HCT116 (cell line): Measurements from ENCODE around the gene RAVER2. TPM values are rescaled to one million over a fixed set of nuclear protein-coding genes. Genes with fewer than 3 reads are reported as not detected.

ENCODE experiments used
- ATAC-seq: fragments of 200-7000 bp; cut with Tn5 transposase; 2 replicates; pipeline ENCODE4 v1.9.1; 2020; ENCODE audit warnings: mild to moderate bottlenecking, moderate library complexity
- BruUV-seq: library from RNA; stranded (reverse); fragments of 400-500 nt; replicated peaks from 2 replicates; lab custom pipeline; 2021; lab: Mats Ljungman, UMichigan
- CTCF ChIA-PET: fragments of 300-600 bp; sonication (Branson Sonifier 250); formaldehyde crosslinking; loops from one replicate; lab custom pipeline; 2021; ENCODE audit warnings: antibody characterized with exemption; lab: Charles Lee
- POLR2A ChIA-PET: fragments of 300-600, 350-600 bp; sonication (Branson Sonifier 250); formaldehyde crosslinking; loops from one replicate; lab custom pipeline; 2021; ENCODE audit warnings: antibody characterized with exemption; lab: Charles Lee
- RAD21 ChIA-PET, 2 experiments: fragments of 300-600 bp; sonication (Branson Sonifier 250); formaldehyde crosslinking; loops; one replicate each; lab custom pipeline; 2023; ENCODE audit warnings: low total read pairs in 2 of 2; ENCODE audit not compliant: uncharacterized antibody in 2 of 2, unreplicated experiment in 2 of 2, low non-redundant PET in 1 of 2; lab: Charles Lee
- DNase-seq: peaks from one replicate; pipeline ENCODE4 v3.0.0-alpha.2; 2010; ENCODE audit warnings: low read depth, low spot score
- H2AFZ ChIP-seq: fragments of 200-600 bp; shearing (Covaris generic), sonication (generic); 2 replicates; pipeline ENCODE4 v1.6.1; 2017; ENCODE audit warnings: low read depth, mixed run types, mixed read lengths, antibody characterized with exemption, low read length; ENCODE audit not compliant: poor library complexity, severe bottlenecking
- H3K27ac ChIP-seq: 2 replicates; pipeline ENCODE4 v1.5.1; 2012; ENCODE audit warnings: low read depth, low read length
- H3K27me3 ChIP-seq: fragments of 200-600 bp; sonication (generic); 2 replicates; pipeline ENCODE4 v1.6.1; 2016; ENCODE audit warnings: mixed run types, low read length, mixed read lengths; ENCODE audit not compliant: insufficient read depth
- H3K36me3 ChIP-seq, 2 experiments: fragments of 200-500 bp in 1 of 2; fragments of 200-600 bp in 1 of 2; sonication (Bioruptor generic) in 1 of 2; sonication (generic) in 1 of 2; 2 replicates each; pipeline versions ENCODE4 v1.5.1 to v1.6.1; 2014 to 2016; ENCODE audit warnings: low read length in 2 of 2, inconsistent platforms in 1 of 2, mixed read lengths in 1 of 2, mixed run types in 1 of 2; ENCODE audit not compliant: insufficient read depth in 2 of 2, control insufficient read depth in 1 of 2
- H3K4me1 ChIP-seq, 2 experiments: fragments of 200-600 bp in 1 of 2; sonication (generic) in 1 of 2; 2 replicates each; pipeline versions ENCODE4 v1.5.1 to v1.6.1; 2012 to 2017; ENCODE audit warnings: low read length in 2 of 2, inconsistent platforms in 1 of 2, mild to moderate bottlenecking in 1 of 2, mixed read lengths in 1 of 2, mixed run types in 1 of 2, moderate library complexity in 1 of 2; ENCODE audit not compliant: insufficient read depth in 2 of 2, control insufficient read depth in 1 of 2
- H3K4me2 ChIP-seq: fragments of 200-600 bp; sonication (generic); 2 replicates; pipeline ENCODE4 v1.6.1; 2017; ENCODE audit warnings: mixed run types, low read length, mixed read lengths
- H3K4me3 ChIP-seq, 2 experiments: fragments of 200-600 bp in 1 of 2; sonication (generic) in 1 of 2; replicated peaks in 1 of 2; 2 replicates each; pipeline ENCODE4 v1.5.1; 2011 to 2016; ENCODE audit warnings: low read length in 2 of 2, control low read depth in 1 of 2, low read depth in 1 of 2, mild to moderate bottlenecking in 1 of 2, mixed read lengths in 1 of 2, mixed run types in 1 of 2
- H3K79me2 ChIP-seq: fragments of 200-600 bp; sonication (generic); 2 replicates; pipeline ENCODE4 v1.6.1; 2017; ENCODE audit warnings: mild to moderate bottlenecking, mixed run types, low read length, moderate library complexity, mixed read lengths; ENCODE audit not compliant: insufficient read depth
- H3K9ac ChIP-seq: fragments of 200-600 bp; sonication (generic); 2 replicates; pipeline ENCODE4 v1.6.1; 2016; ENCODE audit warnings: low read length, mixed read lengths
- H3K9me2 ChIP-seq: fragments of 200-600 bp; sonication (generic), shearing (Covaris generic); 2 replicates; pipeline ENCODE4 v1.6.1; 2017; ENCODE audit warnings: mixed run types, mild to moderate bottlenecking, moderate library complexity; ENCODE audit not compliant: insufficient read depth
- H3K9me3 ChIP-seq, 2 experiments: fragments of 200-500 bp in 1 of 2; fragments of 200-600 bp in 1 of 2; sonication (Bioruptor generic) in 1 of 2; sonication (generic) in 1 of 2; 2 replicates each; pipeline ENCODE4 v1.6.1; 2014 to 2017; ENCODE audit warnings: low read length in 2 of 2, mixed read lengths in 2 of 2, inconsistent platforms in 1 of 2, low read depth in 1 of 2, mild to moderate bottlenecking in 1 of 2, mixed run types in 1 of 2, moderate library complexity in 1 of 2; ENCODE audit not compliant: control insufficient read depth in 1 of 2, insufficient read depth in 1 of 2
- H4K20me1 ChIP-seq: fragments of 200-600 bp; sonication (generic), shearing (Covaris generic); 2 replicates; pipeline ENCODE4 v1.6.1; 2017; ENCODE audit warnings: mixed run types, mild to moderate bottlenecking, moderate library complexity; ENCODE audit not compliant: insufficient read depth
- CEBPB ChIP-seq: IDR thresholded peaks from 2 replicates; pipeline ENCODE4 v1.6.1; 2012; ENCODE audit warnings: low read depth
- ELF1 ChIP-seq: IDR thresholded peaks from 2 replicates; pipeline ENCODE4 v1.6.1; 2012; ENCODE audit warnings: low read depth, borderline replicate concordance
- EZH2 ChIP-seq: fragments of 200-600 bp; sonication (generic); IDR thresholded peaks from 2 replicates; pipeline ENCODE4 v1.6.1; 2017; ENCODE audit warnings: antibody characterized with exemption, mixed run types
- RAD21 ChIP-seq: IDR thresholded peaks from 2 replicates; pipeline ENCODE4 v1.6.1; 2012; ENCODE audit warnings: low read depth, mild to moderate bottlenecking
- SIN3A ChIP-seq: IDR thresholded peaks from 2 replicates; pipeline ENCODE4 v1.6.1; 2012; ENCODE audit warnings: low read depth
- SP1 ChIP-seq: IDR thresholded peaks from 2 replicates; pipeline ENCODE4 v1.6.1; 2012; ENCODE audit warnings: low read depth
- SRF ChIP-seq: IDR thresholded peaks from 2 replicates; pipeline ENCODE4 v1.6.1; 2012; ENCODE audit warnings: low read depth
- TCF7L2 ChIP-seq: IDR thresholded peaks from 2 replicates; pipeline ENCODE4 v1.7.0; 2011; ENCODE audit warnings: borderline replicate concordance, inconsistent platforms; ENCODE audit not compliant: insufficient read depth, insufficient read length; ENCODE audit errors: extremely low read depth
- ZFX ChIP-seq: fragments of 450-650 bp; IDR thresholded peaks from 2 replicates; pipeline ENCODE4 v1.6.1; 2017
- intact Hi-C: fragments of 100-400 bp; cut with micrococcal nuclease; formaldehyde crosslinking; loops from 2 replicates; pipeline ENCODE4 v1.10.0; 2022
- total RNA-seq: library from RNA; stranded (reverse); gene quantifications from one replicate; pipeline ENCODE4 v1.2.1, GENCODE V29; 2021; ENCODE audit not compliant: unreplicated experiment
- TF ChIP-seq, protein P1 (sequence below): IDR thresholded peaks from 2 replicates; pipeline ENCODE4 v1.6.1; 2012
- TF ChIP-seq, protein P2 (sequence below): IDR thresholded peaks from 2 replicates; pipeline ENCODE4 v1.6.1; 2011; ENCODE audit warnings: mild to moderate bottlenecking, low read length, moderate library complexity; ENCODE audit not compliant: insufficient replicate concordance; ENCODE audit errors: extremely low read depth

Gene RAVER2
- total RNA-seq, 1 experiment from 2014 or later = 23.2 TPM

- no peaks in the 10 kb centered on the region for H3K27me3 ChIP-seq
- H3K36me3 ChIP-seq = no peaks in the 10 kb centered on the region
- no peak overlapping the region for H2AFZ ChIP-seq
- no peak overlapping the region for H3K9ac ChIP-seq
- no peaks in the 10 kb centered on the region for H4K20me1 ChIP-seq
- H3K4me2 ChIP-seq = no peak overlapping the region
- no peak overlapping the region for H3K27ac ChIP-seq
- peaks cover 88% of the 10 kb centered on the region for H3K79me2 ChIP-seq
- ATAC-seq = no peak
- intact Hi-C loops = no loop called here
- RAD21 ChIA-PET = no interaction called here
- no peak for DNase-seq
- no peaks in the 10 kb centered on the region for H3K9me2 ChIP-seq
- POLR2A ChIA-PET = no interaction called here
- TF ChIP-seq TCF7L2 (no peak), RAD21 (no peak), SIN3A (no peak), SP1 (no peak), ZFX (no peak), CEBPB (no peak), SRF (no peak), EZH2 (no peak), ELF1 (no peak)
- TF ChIP-seq, protein P1, sequence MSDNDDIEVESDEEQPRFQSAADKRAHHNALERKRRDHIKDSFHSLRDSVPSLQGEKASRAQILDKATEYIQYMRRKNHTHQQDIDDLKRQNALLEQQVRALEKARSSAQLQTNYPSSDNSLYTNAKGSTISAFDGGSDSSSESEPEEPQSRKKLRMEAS = no peak
- TF ChIP-seq, protein P2, sequence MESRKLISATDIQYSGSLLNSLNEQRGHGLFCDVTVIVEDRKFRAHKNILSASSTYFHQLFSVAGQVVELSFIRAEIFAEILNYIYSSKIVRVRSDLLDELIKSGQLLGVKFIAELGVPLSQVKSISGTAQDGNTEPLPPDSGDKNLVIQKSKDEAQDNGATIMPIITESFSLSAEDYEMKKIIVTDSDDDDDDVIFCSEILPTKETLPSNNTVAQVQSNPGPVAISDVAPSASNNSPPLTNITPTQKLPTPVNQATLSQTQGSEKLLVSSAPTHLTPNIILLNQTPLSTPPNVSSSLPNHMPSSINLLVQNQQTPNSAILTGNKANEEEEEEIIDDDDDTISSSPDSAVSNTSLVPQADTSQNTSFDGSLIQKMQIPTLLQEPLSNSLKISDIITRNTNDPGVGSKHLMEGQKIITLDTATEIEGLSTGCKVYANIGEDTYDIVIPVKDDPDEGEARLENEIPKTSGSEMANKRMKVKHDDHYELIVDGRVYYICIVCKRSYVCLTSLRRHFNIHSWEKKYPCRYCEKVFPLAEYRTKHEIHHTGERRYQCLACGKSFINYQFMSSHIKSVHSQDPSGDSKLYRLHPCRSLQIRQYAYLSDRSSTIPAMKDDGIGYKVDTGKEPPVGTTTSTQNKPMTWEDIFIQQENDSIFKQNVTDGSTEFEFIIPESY = no peak
- no peaks in the 10 kb centered on the region for H3K9me3 ChIP-seq
- BruUV-seq = no TSS peak
- peaks cover 3 to 8% of the 10 kb centered on the region in 2 experiments; a peak in 2 of 4 replicates for H3K4me1 ChIP-seq
- no peak overlapping the region for H3K4me3 ChIP-seq
- CTCF ChIA-PET = no interaction called here
Observed at GRCh38 chr1:64750875-64751274, 6.0 kb downstream of the RAVER2 start.
